D721Med (cell line): ENCODE data around the gene NFATC2.

Experiments used
- DNase-seq: peaks from one replicate; pipeline ENCODE4 v3.0.0; 2011; ENCODE audit warnings: low spot score; ENCODE audit not compliant: insufficient read length
- FAIRE-seq: peaks from 2 replicates; lab custom pipeline; 2011; peaks lifted over from hg19 to GRCh38; lab: Jason Lieb, UNC
- CTCF ChIP-seq: IDR thresholded peaks from 2 replicates; pipeline ENCODE4 v1.5.1; 2012; ENCODE audit warnings: mild to moderate bottlenecking, control low read depth; ENCODE audit not compliant: insufficient read depth; ENCODE audit errors: missing control alignments

NFATC2 gene

GRCh38 chr20:51494241-51495110, 48.0 kb downstream of the NFATC2 start:
- DNase-seq = no peak
- FAIRE-seq = no peak

GRCh38 chr20:51493346-51493791, 49.1 kb downstream of the NFATC2 start:
- no peak for TF ChIP-seq CTCF

More at GRCh38 chr20:51494241-51495110, 48.0 kb downstream of the NFATC2 start:
- TF ChIP-seq CTCF = no peak

GRCh38 chr20:51492167-51493092, 50.1 kb downstream of the NFATC2 start:
- DNase-seq (no peak), FAIRE-seq (no peak)
- no peak for TF ChIP-seq CTCF

More at GRCh38 chr20:51493346-51493791, 49.1 kb downstream of the NFATC2 start:
- DNase-seq (no peak), FAIRE-seq (no peak)

GRCh38 chr20:51491393-51491792, 51.1 kb downstream of the NFATC2 start:
- DNase-seq = no peak
- FAIRE-seq = no peak
- TF ChIP-seq CTCF = no peak

GRCh38 chr20:51490635-51491034, 51.9 kb downstream of the NFATC2 start:
- DNase-seq = no peak
- no peak for FAIRE-seq
- no peak for TF ChIP-seq CTCF

GRCh38 chr20:51489611-51490010, 52.9 kb downstream of the NFATC2 start:
- TF ChIP-seq CTCF = no peak
- DNase-seq (no peak), FAIRE-seq (no peak)
